Right forelimb (tissue), 1 donor: ENCODE data around the gene ASIC4.

Experiments
- DNase-seq: peaks from one replicate; pipeline ENCODE4 v3.0.0-alpha.2; 2018

ASIC4 gene

GRCh38 chr2:219498280-219499057 lies 15.8 kb upstream of the ASIC4 start, which contains the start of gene GMPPA:
Gene GMPPA (plus strand): TSS chr2:219498891. CDS start chr2:219499976, 1,085 bp downstream.
- peak; percentile 98 for DNase-seq

GRCh38 chr2:219499058-219499307 lies 15.3 kb upstream of the ASIC4 start:
- DNase-seq = no peak

DNA sequence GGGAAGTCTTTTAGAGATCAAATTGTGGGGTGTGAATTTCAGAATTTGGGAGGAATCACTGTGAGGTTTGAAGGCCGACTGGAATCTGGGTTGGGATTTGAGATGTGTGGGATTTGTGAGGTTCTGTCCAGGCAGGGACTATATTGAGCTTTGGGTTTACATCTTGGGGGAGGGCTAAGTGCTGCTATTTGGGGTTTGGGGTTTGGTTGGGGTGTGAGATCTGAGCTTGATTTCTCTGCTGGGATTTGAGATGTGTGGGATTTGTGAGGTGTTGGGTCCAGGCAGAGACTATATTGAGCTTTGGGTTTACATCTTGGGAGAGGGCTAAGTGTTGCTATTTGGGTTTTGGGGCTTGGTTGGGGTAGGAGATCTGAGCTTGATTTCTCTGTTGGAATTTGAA lies 14.7 kb upstream of the ASIC4 start:
- DNase-seq = no peak

- DNase-seq = no peak
Observed at GRCh38 chr2:219500135-219500534, 14.1 kb upstream of the ASIC4 start.

DNA sequence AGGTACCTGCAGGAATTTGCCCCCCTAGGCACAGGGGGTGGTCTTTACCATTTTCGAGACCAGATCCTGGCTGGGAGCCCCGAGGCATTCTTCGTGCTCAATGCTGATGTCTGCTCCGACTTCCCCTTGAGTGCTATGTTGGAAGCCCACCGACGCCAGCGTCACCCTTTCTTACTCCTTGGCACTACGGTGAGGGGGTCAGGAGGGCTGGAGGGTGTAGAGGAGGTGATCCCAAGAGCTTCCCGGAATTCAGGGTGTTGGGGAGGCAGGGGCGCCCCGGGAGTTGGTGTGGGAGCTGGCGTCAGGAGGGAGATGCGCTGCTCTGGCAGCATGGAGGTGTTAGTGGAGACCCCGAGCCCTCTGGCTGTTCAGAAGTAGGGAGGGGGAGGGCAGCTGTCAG lies 12.4 kb upstream of the ASIC4 start:
- no peak for DNase-seq

GRCh38 chr2:219502618-219503017 lies 11.7 kb upstream of the ASIC4 start:
- DNase-seq = no peak

DNA sequence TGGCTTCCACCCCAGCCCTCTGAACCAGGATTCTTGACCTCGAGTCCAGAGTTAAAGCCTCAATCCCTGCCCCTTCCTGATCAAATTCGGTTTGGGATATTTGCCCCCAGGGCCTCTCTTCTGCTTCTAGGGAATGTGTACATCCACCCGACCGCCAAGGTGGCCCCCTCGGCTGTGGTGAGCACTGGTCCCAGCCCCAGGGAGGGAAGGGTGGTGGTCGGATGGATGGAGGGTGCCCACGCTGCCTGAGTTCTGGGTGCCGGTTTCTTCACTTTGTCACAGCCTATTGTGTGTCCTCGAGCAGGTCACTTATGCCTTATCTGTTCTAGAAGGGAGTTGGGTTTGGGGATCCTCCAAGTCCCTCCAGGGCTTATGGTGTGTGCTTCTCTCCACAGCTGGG lies 8.7 kb upstream of the ASIC4 start:
- DNase-seq = no peak

DNA sequence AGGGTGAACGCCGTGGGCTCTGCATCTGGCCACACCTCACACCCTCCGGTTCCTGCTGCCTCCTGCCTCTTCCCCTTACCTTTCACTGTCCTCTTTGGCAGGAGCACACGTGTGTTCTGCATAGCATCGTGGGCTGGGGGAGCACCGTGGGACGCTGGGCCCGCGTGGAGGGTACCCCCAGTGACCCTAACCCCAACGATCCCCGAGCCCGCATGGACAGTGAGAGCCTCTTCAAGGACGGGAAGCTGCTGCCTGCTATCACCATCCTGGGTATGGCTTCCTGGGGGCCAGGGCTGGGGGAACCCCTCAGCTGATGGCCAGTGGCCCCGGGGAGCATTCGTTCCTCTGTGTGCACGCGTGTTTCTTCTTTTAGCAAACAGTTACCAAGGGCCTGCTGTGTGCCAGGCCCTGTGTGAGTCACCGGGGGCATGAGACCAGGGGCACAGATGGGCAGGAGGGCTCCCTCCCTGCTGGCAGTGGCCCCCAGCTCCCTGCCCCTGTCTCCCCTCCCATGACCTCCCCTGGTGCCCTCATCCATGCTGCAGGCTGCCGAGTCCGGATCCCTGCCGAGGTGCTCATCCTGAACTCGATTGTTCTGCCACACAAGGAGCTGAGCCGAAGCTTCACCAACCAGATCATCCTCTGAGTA lies 8.0 kb upstream of the ASIC4 start:
- no peak for DNase-seq

- DNase-seq = no peak
Observed at GRCh38 chr2:219506802-219507526, 7.3 kb upstream of the ASIC4 start.

DNA sequence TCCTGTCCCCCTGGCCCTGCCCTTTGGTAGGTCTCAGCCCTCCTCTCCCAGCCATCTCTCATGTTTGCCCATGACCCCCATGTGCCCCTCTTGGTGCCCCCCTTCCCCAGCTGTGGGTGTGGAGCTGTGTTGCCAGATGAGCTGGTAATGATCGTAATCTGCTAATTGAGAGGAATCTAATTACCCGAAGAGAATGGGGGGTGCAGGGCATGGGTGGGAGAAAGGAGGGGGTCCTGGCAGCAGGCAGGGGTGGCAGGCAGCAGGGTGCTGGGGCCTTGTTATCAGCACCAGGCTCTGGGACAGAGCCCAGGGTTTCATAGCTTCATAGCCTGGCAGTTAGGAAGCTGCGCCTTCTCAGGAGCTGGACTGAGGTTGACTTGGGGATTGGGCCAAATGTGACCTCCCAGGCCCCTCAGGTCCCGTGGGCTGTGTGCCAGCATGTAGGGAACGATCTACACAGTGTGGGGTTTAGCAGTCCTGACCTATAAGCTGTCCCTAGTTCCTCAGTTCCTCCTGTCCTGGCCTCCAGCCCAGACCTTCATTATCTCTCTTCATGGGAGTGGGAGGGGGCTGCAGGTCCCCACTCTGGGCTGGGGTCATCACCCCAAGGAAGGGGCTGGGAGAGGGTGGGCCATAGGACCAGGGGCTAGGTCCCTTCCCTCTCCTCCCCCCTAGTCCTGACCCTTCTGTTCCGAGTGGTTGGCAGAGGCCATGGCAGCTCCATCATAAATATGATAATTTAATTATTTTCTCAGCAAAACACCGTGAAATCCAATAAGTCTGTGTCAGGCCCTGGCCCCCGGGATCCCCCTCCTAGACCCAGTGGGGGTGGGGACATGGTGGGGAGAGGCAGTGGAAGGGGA lies 6.5 kb upstream of the ASIC4 start:
- DNase-seq = no peak

DNA sequence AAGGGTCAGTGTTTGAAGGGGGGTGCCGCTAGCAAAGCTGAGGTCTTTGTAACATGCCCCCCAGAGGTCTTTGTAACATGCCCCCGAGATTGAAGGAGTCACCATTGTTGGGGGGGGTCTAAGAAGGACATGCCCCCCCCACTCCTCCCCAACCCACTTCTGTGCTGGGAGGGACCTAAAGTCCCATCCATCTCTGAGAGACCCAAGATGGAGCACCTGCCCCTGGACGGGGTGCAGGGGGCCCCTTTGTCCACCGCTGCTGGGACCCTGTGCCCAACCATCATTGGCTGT lies 5.9 kb upstream of the ASIC4 start:
- DNase-seq = no peak

- peak; percentile 75 for DNase-seq
Observed at GRCh38 chr2:219508971-219509779, 5.1 kb upstream of the ASIC4 start.

- peak; percentile 76 for DNase-seq
Observed at GRCh38 chr2:219509780-219510511, 4.3 kb upstream of the ASIC4 start.

DNA sequence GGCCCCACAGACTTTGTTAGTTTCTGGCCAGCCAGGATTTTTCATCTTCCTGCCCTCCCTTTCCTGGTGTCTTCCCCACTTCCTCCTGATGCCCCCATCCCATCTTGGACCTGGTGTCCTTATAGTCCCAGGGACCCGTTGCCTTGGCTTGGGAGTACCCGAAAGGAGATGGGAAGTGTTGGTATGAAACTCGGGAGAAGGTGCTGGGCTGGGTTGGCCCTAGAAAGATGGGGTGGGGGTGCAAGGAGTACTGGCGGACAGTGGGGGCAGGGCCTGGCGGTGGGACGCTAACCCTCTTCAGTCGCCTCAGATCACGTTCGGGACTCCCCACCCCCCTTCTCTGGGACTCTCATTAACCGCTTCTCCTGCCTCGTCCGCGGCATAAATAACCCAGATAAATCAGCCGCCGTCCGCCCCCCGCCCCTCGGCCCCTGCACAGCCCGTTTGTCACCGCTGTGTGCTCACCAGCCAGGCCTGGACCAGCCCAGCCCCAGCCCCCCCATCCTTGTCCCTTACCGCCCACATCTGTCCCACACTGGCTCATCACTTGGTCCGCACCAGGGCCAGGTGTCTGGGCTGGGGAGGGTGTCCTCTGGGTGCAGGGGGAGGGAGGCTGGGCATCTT lies 3.7 kb upstream of the ASIC4 start:
- DNase-seq = no peak

GRCh38 chr2:219511547-219512325 lies 2.5 kb upstream of the ASIC4 start:
- DNase-seq = no peak

DNA sequence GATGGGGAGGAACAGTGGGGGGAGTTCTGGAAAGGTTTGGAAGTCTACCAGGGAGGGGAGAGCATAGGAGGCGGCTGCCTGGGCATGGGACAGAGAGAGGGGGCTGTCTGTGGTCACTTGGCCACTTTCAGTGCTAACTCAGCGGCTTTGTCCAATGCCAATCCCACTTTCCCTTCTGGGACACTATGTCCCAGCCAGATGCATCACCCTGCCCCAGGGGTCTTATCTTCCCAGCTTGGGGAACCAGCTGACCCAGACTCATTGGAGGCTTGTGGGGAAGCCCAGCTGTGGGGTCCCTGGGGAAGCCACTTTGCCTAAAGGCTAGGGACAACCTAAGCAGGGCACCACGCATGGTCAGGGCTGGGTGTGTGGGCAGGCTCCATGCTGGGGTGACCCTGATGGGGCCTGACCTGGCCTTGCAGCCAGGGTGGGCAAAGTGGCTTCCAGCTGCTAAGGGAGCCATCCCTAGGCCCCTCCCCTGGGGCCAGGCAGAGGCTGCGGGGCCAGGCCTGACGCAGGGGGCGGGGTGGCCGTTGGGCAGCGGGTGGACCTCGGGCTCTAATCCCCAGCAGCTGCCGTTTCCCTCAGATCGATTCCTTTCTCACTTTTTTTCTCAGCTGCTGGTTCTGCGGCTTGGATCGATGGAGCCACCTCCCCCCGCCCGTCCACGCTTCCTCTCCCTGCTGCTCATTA lies 1.6 kb upstream of the ASIC4 start:
- DNase-seq = no peak

DNA sequence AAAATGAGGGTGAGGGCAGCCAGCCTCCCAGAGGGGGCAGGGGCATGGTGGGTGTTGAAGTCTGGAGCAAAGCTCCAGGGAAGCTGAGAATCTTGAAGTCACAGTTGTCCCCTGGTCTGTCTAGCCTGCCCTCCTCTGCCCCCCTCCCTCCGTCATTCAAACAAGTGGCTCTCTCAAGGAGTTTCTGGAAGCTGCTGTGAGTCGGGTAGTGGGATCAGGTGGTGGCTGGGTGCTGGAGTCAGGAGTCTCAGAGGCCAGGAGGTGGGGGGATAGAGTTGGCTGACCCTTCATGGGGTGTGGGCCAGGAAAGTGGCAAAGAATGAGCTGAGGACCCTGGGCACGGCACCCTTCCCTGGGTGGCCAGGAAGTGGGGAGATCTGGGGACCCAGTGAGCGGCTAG lies 495 bp upstream of the ASIC4 start:
- DNase-seq = no peak

- DNase-seq = no peak
Observed at GRCh38 chr2:219514836-219515235, 554 bp downstream of the ASIC4 start.

DNA sequence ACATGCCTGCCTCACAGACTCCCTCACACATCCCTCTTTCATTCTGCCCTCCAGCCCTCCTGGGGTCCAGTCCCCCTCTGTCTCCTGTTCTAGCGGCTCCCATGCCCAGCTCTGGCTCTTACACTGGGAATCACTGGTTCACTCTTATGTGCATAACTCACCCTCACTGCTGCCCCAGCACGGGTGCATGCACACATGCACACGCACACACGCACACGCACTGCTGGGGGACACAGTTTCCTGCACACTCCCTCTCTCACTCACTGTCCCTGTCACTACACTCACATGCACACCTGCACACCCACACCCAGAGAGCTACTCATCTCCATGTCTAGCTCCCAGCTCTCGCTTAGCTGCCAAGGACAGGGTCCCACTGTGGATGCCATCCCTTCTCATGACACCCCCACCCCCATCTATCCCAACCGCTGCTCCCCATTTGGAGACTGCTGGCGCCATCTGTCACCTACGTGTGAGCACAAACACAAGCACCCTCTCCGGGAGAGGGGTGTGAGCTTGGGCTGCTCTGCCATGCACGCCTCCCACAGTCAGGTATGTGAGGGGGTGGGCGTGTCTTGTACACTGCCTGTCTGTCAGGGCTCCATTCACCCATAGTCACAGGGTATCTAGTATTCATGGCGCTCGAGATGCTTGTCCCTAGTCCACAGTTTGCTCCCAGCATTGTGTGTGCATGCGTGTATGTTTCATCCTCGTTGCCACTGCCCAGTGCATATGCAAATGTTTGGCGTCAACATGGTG lies 1.8 kb downstream of the ASIC4 start:
- DNase-seq = no peak
